ENCODE measurements around the gene MELTF.

- TF ChIP-seq CTCF (IDR thresholded peaks at IDR 0.05): no peak
- TF ChIP-seq POLR2A (IDR thresholded peaks at IDR 0.05): no peak
- TF ChIP-seq EP300 (IDR thresholded peaks at IDR 0.05): no peak
Observed at GRCh38 chr3:196995646-196996355, 33.8 kb downstream of the MELTF start.

All from gastroesophageal sphincter (tissue), 3 donors.